Keratinocyte (primary cell): ENCODE data around the gene ZMAT3. TPM values are rescaled to one million over a fixed set of nuclear protein-coding genes. Genes with fewer than 3 reads are reported as not detected.

Source experiments
- DNase-seq: peaks from one replicate; pipeline ENCODE4 v3.0.0-alpha.2; 2011; ENCODE audit warnings: low read depth, missing footprints, low spot score
- FAIRE-seq: peaks from 2 replicates; lab custom pipeline; 2011; peaks lifted over from hg19 to GRCh38; lab: Jason Lieb, UNC
- H2AFZ ChIP-seq: 2 replicates; pipeline ENCODE4 v1.6.0; 2012; ENCODE audit warnings: low read length, control low read depth, inconsistent platforms; ENCODE audit not compliant: control insufficient read depth
- H3K27ac ChIP-seq: 2 replicates; pipeline ENCODE4 v1.5.1; 2011; ENCODE audit warnings: low read length; ENCODE audit not compliant: control insufficient read depth, insufficient read depth
- H3K27me3 ChIP-seq: 3 replicates; pipeline ENCODE4 v1.6.0; 2011; ENCODE audit warnings: low read length; ENCODE audit not compliant: control insufficient read depth, insufficient read depth; ENCODE audit errors: extremely low read depth
- H3K36me3 ChIP-seq, 2 experiments: 2 replicates in 1 of 2; 3 replicates in 1 of 2; pipeline ENCODE4 v1.5.1; 2011; ENCODE audit warnings: low read length in 2 of 2, mild to moderate bottlenecking in 1 of 2; ENCODE audit not compliant: control insufficient read depth in 2 of 2, insufficient read depth in 2 of 2; ENCODE audit errors: extremely low read depth in 1 of 2
- H3K4me1 ChIP-seq: 3 replicates; pipeline ENCODE4 v1.5.1; 2011; ENCODE audit warnings: low read length; ENCODE audit not compliant: control insufficient read depth, insufficient read depth; ENCODE audit errors: extremely low read depth
- H3K4me2 ChIP-seq: 3 replicates; pipeline ENCODE4 v1.6.0; 2011; ENCODE audit warnings: low read depth, low read length; ENCODE audit not compliant: control insufficient read depth, insufficient read depth; ENCODE audit errors: extremely low read depth
- H3K4me3 ChIP-seq, 3 experiments: fragments of 200-600 bp in 1 of 3; sonication (generic) in 1 of 3; 2 replicates in 2 of 3; 3 replicates in 1 of 3; pipeline ENCODE4 v1.5.1; 2011 to 2016; ENCODE audit warnings: low read length in 3 of 3, mild to moderate bottlenecking in 3 of 3, control low read depth in 2 of 3, inconsistent platforms in 1 of 3, low read depth in 1 of 3, mixed read lengths in 1 of 3, mixed run types in 1 of 3, moderate library complexity in 1 of 3; ENCODE audit not compliant: control insufficient read depth in 2 of 3, insufficient read depth in 2 of 3; ENCODE audit errors: extremely low read depth in 1 of 3
- H3K79me2 ChIP-seq: 2 replicates; pipeline ENCODE4 v1.6.0; 2012; ENCODE audit warnings: low read length; ENCODE audit not compliant: control insufficient read depth, insufficient read depth
- H3K9ac ChIP-seq: 3 replicates; pipeline ENCODE4 v1.6.0; 2011; ENCODE audit warnings: low read length; ENCODE audit not compliant: control insufficient read depth, insufficient read depth; ENCODE audit errors: extremely low read depth
- H3K9me1 ChIP-seq: 3 replicates; pipeline ENCODE4 v1.6.0; 2011; ENCODE audit warnings: low read length; ENCODE audit not compliant: control insufficient read depth, insufficient read depth; ENCODE audit errors: extremely low read depth
- H3K9me3 ChIP-seq: 2 replicates; pipeline ENCODE4 v1.5.1; 2012; ENCODE audit warnings: low read depth, low read length; ENCODE audit not compliant: control insufficient read depth
- H4K20me1 ChIP-seq: 3 replicates; pipeline ENCODE4 v1.6.0; 2011; ENCODE audit warnings: low read length; ENCODE audit not compliant: control insufficient read depth, insufficient read depth; ENCODE audit errors: extremely low read depth
- EZH2 ChIP-seq: IDR thresholded peaks from one replicate; pipeline ENCODE4 v1.6.1; 2012; ENCODE audit warnings: inconsistent platforms, mild to moderate bottlenecking, low read length, moderate library complexity
- dilution Hi-C: fragments of 300-500 bp; cut with MboI; formaldehyde crosslinking; loops from one replicate; pipeline ENCODE4 v1.7.0; 2020; ENCODE audit warnings: low sequenced_read_pairs; ENCODE audit not compliant: extremely low pct_ligation_motif_present
- polyA plus RNA-seq, 5 experiments: library from polyadenylated mRNA; depleted of rRNA in 3 of 5; stranded (reverse) in 3 of 5; stranded (forward) in 1 of 5; unstranded in 1 of 5; fragments of >200 nt; gene quantifications; 1 replicate in 1 of 5; 2 replicates in 3 of 5; 3 replicates in 1 of 5; pipeline versions ENCODE4 v1.2.1 to v1.2.3, GENCODE V29; 2011 to 2012; ENCODE audit warnings: missing spikeins in 2 of 5, low read depth in 1 of 5, low replicate concordance in 1 of 5
- TF ChIP-seq, protein P1 (sequence below), 3 experiments: IDR thresholded peaks in 1 of 3; conservative IDR thresholded peaks in 1 of 3; optimal IDR thresholded peaks in 1 of 3; 2 replicates in 2 of 3; 3 replicates in 1 of 3; pipeline versions ENCODE3 to v1.5.1; 2011; ENCODE audit warnings: low read length in 3 of 3, mild to moderate bottlenecking in 3 of 3, moderate library complexity in 2 of 3, control low read depth in 1 of 3, inconsistent platforms in 1 of 3; ENCODE audit not compliant: insufficient read depth in 2 of 3; ENCODE audit errors: extremely low read depth in 1 of 3

Gene ZMAT3
- polyA plus RNA-seq, 1 donor (not counting 4 experiments of a cell fraction or from before 2014, with no cell fraction given) = 15.5 TPM

DNA sequence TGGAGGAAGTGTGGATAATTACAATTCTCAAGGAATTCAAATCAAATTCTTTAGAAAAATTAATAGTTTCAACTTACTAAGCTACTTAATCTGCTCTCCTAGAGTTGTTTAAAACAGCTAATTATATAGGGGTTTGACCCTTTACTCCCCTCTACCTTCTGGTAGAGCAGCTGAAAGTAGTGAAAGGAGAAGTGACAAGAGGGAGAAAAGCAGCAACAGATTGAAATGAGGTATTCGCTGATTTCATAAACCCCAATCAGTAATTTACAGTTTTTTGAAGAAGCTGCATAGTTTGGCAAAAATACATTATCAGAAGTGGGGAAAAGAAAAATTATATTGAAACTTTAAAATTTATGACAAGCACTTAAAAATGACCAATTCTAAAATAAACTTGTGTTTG, 52.8 kb downstream of the ZMAT3 start:
- FAIRE-seq = no peak
- H4K20me1 ChIP-seq = no peaks in the 10 kb centered on the region
- dilution Hi-C loops = no loop called here

DNA sequence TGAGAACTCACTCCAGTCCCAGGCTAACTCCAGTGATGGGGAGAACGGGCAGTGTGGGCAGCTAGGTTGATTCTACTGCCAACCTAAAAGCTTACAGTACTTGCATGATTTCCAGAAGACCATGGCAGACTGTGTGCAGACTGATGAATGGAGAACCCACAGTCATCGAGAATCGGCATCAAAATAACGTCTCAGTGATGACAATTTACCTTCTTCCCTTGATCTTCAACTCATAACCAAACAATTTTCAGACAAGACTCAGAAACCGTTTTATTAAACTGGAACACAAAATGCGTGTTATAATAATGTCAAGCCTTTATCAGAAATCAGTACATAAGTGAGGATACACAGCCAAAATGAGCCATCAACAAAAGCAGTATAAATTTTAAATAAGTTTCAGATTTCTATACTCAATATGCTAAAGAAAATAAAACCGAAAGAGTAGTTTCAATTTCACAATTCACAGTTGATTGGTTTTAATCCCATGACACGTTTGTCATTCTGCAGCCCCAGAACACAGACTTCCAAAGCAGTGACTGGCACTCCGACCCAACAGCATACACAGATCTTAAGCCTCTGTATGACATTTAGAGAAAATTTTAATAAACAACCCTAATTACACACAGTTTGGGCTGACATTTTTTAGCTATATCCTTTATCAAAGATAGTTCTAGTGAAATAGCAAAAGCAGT, 54.5 kb downstream of the ZMAT3 start:
- Histone ChIP-seq H2AFZ (no peak overlapping the region), H3K9me3 (no peaks in the 10 kb centered on the region), H3K79me2 (no peaks in the 10 kb centered on the region), H3K9ac (no peak overlapping the region), H3K27me3 (no peaks in the 10 kb centered on the region), H3K27ac (no peak overlapping the region), H3K4me3 (no peak overlapping the region), H3K36me3 (peaks cover 0 to 4% of the 10 kb centered on the region in 2 experiments), H4K20me1 (no peaks in the 10 kb centered on the region), H3K4me2 (no peak overlapping the region), H3K9me1 (no peaks in the 10 kb centered on the region), H3K4me1 (no peaks in the 10 kb centered on the region)
- no peak for FAIRE-seq
- DNase-seq = no peak
- TF ChIP-seq EZH2 = no peak
- TF ChIP-seq, protein P1, sequence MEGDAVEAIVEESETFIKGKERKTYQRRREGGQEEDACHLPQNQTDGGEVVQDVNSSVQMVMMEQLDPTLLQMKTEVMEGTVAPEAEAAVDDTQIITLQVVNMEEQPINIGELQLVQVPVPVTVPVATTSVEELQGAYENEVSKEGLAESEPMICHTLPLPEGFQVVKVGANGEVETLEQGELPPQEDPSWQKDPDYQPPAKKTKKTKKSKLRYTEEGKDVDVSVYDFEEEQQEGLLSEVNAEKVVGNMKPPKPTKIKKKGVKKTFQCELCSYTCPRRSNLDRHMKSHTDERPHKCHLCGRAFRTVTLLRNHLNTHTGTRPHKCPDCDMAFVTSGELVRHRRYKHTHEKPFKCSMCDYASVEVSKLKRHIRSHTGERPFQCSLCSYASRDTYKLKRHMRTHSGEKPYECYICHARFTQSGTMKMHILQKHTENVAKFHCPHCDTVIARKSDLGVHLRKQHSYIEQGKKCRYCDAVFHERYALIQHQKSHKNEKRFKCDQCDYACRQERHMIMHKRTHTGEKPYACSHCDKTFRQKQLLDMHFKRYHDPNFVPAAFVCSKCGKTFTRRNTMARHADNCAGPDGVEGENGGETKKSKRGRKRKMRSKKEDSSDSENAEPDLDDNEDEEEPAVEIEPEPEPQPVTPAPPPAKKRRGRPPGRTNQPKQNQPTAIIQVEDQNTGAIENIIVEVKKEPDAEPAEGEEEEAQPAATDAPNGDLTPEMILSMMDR (optimal IDR thresholded peaks at IDR 0.05 in 1 of 3, IDR thresholded peaks at IDR 0.05 in 1 of 3, conservative IDR thresholded peaks at IDR 0.05 in 1 of 3; ENCODE audit: extremely low read depth in 1 of 3, insufficient read depth in 2 of 3, low read length in 3 of 3) = no peak
- dilution Hi-C loops = no loop called here

More for the DNA sequence above, 52.8 kb downstream of the ZMAT3 start:
- Histone ChIP-seq H3K27ac (no peak overlapping the region), H3K4me2 (no peak overlapping the region), H3K36me3 (peaks cover 0 to 4% of the 10 kb centered on the region in 2 experiments), H3K9me3 (no peaks in the 10 kb centered on the region), H3K4me3 (no peak overlapping the region), H3K79me2 (no peaks in the 10 kb centered on the region), H3K9me1 (no peaks in the 10 kb centered on the region), H3K4me1 (no peaks in the 10 kb centered on the region), H3K27me3 (no peaks in the 10 kb centered on the region), H3K9ac (no peak overlapping the region), H2AFZ (no peak overlapping the region)
- TF ChIP-seq EZH2 = no peak
- TF ChIP-seq, protein P1 (optimal IDR thresholded peaks at IDR 0.05 in 1 of 3, IDR thresholded peaks at IDR 0.05 in 1 of 3, conservative IDR thresholded peaks at IDR 0.05 in 1 of 3; ENCODE audit: extremely low read depth in 1 of 3, insufficient read depth in 2 of 3, low read length in 3 of 3) = no peak
- DNase-seq = no peak
